GM18858 (cell line): Measurements from ENCODE around the gene CTBP2.

Experiments used
- ATAC-seq: cut with Tn5 transposase; IDR thresholded peaks from one replicate; pipeline ENCODE4 v1.9.1; 2021; ENCODE audit not compliant: unreplicated experiment

CTBP2 gene

DNA sequence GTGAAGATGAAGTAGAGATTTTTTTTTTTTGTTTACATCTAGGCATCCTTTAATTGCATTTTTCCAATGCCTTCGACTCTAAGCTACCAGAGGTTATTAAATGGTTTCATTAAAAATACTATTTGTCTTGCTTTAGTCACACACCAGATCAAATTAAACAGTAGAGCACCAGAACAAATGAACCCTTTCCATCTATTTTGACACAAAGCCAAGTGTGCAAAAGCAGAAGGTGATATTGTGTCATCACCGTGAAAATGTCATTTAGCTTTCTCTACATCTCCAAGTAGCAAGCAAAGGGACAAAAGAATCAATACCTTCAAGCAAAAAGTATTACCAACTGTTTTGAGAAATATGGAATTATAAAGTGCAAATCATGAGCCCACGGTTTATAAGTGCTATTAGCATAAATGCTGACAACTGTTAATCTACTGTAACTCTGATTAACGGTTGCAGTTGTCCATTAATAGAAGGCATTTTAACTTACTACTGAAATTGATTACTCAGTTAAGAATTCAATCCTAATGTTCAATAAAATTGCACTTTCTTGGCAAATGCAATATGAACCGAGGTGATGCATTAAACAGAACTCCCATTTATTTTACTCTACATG lies 49.1 kb downstream of the CTBP2 start:
- no peak for ATAC-seq

DNA sequence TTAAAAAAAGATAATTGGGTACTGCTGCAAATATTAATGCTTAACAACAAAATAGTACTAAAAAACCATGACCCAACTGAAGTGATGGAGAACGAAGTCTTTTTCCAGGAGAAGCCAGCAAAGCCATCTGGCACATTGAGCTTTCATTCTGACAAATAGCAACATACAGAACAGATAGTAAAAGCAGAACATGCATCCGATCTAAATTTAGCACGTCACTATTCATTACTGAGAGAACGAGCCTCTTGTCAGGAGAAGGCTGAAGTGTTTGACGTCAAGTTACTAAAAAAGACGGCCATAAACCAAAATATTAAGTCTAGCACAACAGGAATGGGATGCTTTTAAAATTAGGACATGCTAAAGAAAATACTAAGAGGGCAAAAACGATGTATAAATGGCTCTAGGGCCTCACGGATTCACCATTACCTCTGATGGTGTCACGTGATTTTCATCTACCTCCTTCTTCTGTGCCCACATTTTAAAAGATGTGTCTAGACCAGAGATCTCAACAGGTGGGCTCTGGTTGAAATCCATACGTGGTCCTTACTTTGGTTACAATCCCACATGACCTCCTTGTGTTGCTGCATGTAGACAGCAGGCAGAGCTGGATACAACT lies 52.3 kb downstream of the CTBP2 start:
- no peak for ATAC-seq

DNA sequence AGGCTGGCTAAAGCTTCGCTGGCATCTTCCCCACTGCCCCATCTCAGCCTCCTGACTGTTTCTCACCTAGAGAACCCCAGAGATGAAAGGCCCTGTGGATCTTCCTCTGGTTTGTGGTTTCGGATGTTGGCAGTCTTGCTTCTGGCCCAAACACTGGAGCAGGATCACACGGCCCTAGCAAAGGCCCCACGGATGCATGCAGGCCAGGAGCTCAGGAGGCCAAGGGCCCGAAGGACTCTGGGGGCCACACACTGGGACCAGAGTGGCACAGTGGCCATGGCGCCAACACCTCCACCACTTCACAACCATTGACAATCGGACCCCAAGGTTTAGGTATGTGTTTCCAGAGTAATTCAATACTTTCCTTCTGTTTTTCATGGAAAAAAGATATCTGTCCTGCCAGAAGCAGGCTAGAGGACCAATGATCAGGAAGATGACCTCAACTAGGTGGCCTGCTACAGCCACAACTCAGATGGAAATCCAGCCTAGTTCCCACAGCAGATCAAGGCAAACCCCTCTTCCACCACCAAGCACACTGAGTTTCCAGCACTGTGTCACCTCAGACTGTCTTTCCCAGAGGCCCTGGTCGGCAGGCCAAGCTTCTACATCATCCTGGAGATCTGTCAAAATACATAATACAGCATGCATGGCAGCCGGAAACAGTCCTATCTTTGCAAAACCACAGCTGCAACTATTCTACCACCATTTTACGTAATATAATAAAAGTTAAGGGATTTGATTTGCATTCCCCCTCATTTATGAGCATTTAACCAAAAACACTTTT lies 53.0 kb downstream of the CTBP2 start:
- no peak for ATAC-seq

DNA sequence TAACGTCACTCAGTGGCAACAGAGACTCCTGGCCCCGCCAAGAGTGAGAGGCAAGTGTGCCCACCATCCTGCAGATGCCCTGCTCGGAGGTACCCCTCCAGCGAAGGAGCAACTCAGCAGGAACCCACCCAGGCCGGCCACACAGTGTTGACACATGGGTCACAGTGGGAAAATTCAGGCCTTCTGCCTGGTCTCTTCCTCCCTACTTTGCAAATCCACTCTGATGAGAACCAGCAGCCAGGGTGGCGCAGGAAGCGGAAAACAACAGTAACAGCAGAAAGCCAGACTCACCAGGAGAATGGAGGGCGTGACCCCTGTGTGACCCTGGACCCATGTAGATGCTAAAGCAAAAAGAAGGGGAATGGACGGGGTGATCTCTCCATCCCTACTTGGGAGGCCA lies 53.8 kb downstream of the CTBP2 start:
- ATAC-seq, result no peak

DNA sequence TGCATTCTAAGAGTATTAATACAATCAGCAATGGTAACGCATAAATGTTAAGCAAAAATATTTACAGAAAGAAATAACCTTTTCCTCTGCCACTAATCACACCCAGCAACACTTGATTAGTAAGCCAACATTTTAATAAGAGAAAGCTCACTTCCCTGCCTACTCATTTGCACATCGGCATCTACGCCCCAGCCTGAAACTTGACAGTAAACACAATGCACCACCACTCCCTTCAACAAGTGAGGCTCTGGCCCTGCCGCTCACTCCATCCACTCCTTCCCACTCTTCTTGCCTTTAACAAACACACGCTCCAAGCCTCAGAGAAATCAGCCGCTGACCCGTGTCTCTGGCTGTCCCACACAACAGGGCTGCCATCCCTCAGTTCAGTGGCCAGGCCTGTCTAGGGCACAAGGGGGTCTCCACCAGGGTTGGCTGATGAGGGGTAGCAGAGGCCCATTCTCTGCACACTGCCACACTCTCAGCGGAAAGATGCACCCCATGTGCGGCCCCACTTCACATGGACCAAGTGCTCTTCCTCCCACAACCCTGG lies 54.6 kb downstream of the CTBP2 start:
- no peak for ATAC-seq

DNA sequence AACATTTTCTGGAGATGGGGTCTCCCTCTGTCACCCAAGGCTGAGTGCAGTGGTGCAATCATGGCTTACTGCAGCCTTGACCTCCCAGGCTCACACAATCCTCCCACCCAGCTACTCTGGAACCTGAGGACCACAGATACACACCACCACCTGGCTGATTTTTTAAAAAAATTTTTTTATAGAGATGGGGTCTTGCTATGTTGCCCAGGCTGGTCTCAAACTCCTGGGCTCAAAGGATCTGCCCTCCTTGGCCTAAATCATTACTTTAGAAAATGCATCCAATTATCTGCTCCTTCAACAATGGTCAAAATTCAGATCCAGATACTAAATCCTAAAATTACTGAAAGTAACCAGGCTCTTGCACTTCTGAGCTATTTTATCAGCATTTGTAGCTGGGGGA lies 55.2 kb downstream of the CTBP2 start:
- no peak for ATAC-seq

DNA sequence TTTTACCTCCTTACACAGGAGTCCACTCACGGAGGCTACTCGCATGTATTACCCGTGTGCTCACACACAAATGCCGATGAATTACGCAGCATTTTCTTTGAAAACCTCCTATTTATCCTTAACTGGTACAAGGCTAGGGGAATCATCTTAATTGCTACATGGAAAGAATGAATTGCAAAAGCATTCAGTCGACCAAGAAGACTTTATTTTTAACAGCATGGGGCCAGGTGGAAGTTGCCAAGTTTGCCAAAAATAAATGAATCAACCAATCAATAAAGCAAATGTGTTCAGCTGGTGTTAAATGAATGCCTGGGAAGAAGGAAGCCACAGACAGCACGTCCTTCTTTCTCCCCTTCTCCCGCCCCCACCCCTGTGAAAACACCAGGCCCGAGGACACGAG lies 55.8 kb downstream of the CTBP2 start:
- no peak for ATAC-seq

DNA sequence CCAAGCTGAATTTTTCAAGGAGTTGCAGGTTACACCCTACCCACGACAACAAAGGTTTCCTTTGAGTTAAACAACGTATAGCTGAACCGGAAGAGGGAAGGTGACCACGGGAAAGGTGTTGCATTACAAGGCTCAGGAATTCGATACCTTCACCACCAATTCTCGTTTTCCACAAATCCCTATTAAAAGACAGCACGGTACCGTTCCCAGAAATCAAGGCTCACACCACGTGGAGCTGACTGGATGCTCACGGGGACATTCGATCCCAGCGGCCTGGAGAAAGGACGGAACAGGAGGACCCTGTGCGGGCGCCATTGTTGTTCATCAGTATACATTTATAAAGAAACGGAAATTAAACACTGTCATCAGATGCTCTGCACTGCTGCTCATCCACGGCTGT lies 56.4 kb downstream of the CTBP2 start:
- no peak for ATAC-seq

DNA sequence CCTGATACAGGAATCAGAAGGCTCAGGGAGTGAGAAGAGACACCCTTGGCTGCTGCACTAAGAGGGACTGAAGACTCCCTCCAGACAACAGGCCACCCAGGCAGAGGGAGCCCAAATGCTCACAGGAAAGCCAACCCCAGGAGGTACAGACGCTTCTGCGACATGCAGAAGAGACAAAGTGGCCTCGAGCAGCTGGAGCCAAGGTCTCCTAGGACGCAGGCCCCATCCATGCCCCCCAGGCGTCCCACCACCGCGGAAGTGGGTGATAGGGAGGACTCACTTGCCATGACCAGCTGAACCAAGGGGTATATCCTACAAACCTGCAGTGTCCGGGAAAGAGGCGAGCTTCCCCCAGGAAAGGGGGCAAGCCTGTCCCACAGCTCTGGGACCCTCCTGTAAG lies 56.9 kb downstream of the CTBP2 start:
- no peak for ATAC-seq

DNA sequence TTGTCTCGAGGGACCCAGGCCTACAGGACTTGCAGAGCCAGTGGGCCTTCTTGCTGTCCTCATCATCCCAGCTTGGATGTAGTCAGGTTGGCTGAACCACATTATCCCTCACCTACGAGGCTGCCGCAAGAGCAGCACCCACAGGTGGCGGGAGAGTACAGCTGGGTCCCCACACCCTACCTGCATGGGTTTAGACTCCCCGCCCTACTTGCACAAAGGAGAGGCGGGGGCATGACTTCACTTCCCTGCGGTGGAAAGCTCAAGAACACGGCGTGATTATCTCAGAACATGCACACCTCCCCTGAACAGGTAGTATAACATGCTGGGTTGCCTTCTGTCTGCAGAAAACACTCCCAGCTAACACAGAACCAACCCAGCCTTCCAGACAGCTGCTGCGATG lies 57.5 kb downstream of the CTBP2 start:
- ATAC-seq, result no peak

DNA sequence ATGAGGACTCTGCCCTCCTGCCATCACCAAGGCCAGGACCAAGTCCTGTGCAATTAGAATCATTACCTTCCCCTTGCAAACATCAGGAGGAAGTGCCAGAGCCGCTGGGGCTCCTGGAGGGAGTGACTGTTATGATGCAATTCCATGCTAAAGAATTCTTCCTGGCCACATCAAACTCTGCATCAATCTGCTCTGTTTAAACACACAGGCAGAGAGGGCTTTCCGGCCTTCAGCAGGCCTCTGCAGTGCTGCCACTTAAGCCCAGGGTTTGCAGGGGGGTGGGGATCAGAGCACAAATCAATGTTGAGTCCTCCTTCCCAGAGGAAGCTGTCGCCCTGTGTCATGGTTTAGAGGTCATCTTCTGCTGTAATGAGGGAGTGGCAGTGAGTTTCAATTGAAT lies 58.1 kb downstream of the CTBP2 start:
- ATAC-seq, result no peak

DNA sequence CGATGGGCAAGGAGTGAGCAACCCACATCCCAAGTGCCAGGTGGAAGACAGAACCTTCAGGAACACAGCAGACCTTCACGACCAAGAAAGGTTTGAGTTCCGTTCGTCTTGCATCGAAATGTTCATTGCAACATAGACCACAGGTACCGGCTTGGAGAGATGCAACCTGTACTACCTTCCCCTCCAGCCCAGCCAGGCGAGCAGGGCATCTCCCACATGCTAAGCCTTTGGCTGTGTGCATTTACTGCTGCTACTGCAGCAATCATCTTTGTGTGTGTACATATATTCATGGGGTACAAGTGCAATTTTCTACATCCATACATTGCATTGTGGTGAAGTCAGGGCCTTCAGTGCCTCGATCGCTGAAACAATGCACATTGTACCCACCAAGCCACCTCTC lies 58.8 kb downstream of the CTBP2 start:
- ATAC-seq, result no peak

DNA sequence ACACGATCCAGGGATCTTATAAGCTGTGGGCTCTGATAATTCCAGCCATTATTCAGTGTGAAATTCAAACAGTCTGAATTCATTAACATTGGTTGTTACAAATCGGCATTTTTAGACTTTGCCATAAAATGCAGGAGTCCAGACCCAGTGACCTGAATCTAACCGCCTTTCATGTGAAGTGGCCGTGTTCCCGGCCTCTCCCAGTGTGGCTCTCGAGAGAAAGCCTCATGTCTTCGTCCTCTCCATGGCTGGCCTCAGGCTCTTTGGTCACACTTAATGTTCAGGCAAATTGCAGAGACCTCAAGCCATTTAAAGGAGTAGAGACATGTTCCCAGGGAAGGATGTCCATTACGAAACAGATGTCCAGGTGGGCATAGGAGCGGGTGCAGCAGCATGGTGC lies 59.3 kb downstream of the CTBP2 start:
- ATAC-seq, result no peak

DNA sequence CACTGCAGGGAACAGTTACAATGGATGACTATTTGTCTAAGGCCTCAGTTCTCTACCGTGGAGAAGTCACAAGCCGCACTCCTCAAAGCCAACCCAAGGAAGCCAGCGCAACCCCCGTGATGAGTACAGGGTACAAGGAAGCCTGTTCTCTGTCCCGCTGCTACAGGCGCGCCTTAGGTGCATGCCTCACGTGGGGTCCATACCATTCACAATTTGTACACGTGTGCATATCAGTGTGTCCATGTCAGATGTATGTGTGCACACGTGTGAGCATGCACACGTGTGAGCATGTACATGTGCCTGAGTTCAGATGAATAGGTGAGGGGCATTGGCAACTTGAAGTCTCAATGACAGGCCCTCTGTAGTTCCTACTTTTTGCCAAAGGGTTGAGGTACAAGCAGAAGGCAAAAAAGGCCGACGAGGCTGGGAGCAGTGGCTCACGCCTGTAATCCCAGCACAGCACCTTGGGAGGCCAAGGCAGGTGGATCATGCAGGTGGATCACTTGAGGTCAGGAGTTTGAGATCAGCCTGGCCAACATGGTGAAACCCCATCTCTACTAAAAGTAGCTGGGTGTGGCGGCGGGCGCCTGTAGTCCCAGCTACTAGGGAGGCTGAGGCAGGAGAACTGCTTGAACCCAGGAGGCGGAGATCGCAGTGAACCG lies 62.8 kb downstream of the CTBP2 start:
- no peak for ATAC-seq

DNA sequence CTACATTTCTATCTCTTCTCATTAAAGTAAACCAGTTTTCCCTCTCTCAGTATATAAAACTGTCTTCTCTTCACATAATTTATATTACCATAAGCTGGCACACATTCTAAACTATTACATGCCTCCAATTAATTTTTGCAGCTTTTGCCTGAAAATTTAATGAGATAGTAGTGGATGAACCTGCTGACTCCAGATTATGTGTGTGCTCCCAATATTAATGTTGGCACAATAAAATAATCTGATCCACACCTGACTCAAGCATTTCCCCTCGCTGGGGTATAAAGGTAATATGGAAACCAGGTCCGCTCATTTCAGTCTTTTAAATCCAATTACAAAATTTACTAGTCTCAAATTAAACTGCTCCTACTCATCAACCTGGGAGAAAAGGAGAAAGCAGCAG lies 63.4 kb downstream of the CTBP2 start:
- no peak for ATAC-seq

DNA sequence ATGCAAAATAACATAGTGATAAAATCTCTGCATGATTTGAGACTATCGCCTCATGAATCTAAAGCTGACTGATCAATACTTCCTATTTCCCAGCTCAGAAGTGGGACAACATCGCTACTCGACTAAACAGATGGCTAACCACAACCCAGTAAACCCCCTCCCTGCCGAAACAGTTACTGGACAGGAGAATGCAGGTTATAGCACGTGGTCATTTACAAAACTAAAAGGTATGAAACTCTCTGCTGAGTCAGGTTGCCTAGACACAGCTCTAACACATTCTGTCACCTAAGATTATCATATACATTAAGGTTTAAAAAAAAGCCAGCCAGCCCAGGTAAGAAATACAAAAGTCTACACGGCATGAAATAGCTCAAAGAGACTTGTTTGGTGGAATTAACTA lies 64.0 kb downstream of the CTBP2 start:
- no peak for ATAC-seq

DNA sequence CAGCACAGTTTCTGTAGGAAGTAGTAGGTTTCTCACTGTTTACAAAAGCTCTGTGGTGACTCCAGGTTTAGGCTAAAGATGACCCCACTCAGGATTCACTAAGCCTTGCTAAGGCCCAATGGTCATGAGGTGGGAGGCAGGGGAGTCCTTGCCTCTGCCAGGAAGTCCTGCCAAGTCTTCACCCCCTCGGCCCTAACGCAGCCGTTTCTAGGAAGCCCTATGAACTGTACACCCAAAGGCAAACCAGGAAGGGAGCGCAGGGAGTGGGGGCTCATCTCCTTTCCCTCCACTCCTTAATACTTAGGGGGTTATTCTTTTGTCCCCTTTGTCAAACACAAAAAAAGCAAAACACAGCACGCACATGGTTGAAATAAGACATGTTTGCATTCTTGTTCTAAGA lies 64.6 kb downstream of the CTBP2 start:
- ATAC-seq, result no peak

DNA sequence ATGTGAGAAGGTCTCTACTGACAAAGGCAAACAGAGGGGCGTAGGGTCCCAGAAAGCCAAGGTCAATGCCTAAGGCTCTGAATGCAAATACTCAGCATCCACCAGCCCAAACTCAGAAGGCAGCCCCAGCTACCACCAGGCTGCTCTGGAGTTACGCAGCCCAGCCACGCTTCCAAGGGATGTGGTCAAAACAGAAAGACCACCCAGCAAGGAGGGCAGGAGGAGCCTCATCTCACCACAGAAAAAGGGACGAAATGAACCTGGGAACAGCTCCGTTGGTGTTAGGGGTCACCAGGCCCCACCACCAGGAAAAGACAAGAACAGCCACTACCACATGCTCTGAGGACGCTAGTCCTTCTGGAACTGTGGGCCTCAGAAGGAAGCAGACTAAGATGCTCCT lies 65.1 kb downstream of the CTBP2 start:
- no peak for ATAC-seq

DNA sequence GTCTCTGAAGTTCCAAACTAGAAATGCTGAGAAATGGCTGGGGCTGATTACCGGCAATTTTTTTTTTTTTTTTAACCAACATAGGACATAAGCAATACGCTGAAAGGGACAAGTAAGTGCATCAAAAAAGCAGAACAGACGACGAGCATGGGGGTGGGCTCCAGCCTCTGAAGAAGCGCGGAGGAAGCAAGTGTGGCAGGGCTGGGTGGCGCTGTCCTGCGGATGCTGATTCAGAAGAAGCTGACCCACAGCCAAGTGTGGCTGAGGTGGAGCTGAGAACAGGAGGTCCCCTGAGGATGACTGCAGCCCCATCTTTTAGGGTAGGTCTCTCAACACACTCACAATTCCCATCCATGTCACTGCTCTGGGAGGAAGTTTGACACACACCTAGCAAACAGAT lies 65.6 kb downstream of the CTBP2 start:
- ATAC-seq, result no peak

DNA sequence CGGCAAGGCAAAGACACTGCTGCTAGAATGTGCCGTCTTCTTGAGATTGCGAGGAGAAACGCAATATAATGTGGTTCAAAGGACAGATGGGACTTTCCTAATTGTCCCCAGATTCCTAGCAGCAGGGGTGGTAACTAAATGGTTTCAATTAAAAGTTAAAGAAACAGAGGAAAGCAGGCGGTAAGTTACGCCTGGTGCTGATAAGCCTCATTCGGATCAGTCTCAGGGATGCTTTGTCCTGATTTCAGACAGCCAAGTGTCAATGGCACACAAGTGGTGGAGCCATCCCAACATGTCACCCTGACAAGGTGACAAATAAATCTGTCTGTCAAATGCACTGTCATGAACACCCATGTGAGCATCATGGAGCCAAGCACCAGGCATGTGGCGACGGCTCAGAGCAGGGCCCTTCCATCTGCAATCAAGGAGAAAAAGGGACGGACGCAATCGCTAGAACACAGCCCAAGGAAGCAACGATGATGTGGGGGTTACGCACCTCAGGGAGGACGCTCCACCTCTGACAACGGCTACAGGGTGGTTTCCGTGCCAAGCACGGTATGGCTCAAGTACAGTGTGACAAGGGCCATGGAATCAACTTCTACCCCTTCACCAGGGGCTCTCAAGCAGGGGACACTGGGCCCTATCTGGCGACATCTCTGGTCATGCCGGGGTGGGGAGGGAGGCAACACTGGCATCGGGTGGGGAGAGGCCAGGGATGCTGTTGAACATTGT lies 66.2 kb downstream of the CTBP2 start:
- no peak for ATAC-seq
